Activated CD8-positive, alpha-beta memory T cell treated with anti-CD3 and anti-CD28 coated beads for 4 hours (primary cell): ENCODE data around the gene SLC16A3.

Experiments
- DNase-seq, 2 donors: peaks; one replicate each; pipeline ENCODE4 v3.0.0-alpha.2; 2020; ENCODE audit warnings: low read depth in 2 of 2

Gene SLC16A3

GRCh38 chr17:82236142-82236971 lies 7.5 kb downstream of the SLC16A3 start:
- peak in 1 of 2 donors; percentile 52 for DNase-seq

- DNase-seq, result no peak
Observed at GRCh38 chr17:82237083-82237745, 8.4 kb downstream of the SLC16A3 start.

DNA sequence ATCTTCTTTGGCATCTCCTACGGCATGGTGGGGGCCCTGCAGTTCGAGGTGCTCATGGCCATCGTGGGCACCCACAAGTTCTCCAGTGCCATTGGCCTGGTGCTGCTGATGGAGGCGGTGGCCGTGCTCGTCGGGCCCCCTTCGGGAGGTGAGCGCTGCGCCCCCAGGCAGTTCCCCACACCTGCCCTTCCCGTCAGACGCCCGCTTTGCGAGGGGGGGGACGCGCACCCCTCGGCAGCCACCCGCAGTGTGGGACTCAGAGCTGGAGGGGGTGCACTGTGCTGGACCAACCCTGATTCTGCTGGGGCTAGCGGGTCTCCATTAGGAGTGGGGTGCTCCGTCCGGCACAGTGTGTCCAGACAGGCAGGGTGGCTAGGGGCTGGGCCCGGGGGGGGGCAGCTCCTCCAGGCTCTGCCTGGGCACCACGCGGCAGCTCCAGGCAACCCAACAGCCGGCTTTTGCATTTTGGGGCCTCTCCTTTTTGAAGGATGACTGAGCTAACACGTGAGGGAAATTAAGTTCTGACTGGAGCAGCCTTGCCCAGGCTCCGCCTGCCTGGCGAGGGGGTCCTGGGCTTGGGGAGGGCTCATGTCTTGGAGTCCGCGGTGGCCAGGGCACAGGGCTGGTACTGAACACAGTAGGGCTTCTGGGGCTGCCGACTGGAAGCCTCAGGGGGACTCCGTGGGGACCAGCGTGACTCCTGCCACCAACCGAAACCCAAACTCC lies 9.1 kb downstream of the SLC16A3 start:
- no peak for DNase-seq

GRCh38 chr17:82238472-82239201 lies 9.8 kb downstream of the SLC16A3 start:
- peak in 1 of 2 donors; percentile 51 for DNase-seq

- DNase-seq, result no peak
Observed at GRCh38 chr17:82239401-82239925, 10.6 kb downstream of the SLC16A3 start.

DNA sequence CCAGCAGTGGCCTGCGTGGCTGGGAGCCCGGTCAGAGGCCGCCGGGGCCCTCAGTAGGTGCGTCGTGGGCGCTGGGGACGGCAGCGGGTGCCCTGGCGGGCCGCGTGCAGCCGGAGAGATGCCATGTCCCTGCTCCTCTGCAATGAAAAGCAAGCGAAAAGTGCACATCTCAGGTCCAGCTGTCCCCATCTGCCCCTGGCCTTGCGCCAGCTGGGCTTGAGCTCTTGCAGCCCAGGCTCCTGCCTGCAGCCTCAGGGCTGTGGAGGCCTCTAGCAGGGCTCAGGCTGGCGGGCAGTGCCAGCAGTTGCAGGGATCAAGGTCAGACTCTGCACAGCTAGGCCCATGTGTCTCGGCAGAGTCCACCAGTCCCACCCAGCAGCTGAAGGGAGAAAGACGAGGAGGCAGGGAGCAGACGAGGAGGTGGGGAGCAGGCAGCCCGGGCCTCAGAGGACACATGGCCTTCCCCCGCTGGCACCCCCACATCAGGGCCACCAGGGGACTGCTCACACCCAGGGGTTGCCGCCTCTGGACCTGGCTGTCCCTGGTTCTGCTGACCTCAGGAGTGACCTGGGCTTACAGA lies 11.2 kb downstream of the SLC16A3 start:
- DNase-seq, result no peak

DNA sequence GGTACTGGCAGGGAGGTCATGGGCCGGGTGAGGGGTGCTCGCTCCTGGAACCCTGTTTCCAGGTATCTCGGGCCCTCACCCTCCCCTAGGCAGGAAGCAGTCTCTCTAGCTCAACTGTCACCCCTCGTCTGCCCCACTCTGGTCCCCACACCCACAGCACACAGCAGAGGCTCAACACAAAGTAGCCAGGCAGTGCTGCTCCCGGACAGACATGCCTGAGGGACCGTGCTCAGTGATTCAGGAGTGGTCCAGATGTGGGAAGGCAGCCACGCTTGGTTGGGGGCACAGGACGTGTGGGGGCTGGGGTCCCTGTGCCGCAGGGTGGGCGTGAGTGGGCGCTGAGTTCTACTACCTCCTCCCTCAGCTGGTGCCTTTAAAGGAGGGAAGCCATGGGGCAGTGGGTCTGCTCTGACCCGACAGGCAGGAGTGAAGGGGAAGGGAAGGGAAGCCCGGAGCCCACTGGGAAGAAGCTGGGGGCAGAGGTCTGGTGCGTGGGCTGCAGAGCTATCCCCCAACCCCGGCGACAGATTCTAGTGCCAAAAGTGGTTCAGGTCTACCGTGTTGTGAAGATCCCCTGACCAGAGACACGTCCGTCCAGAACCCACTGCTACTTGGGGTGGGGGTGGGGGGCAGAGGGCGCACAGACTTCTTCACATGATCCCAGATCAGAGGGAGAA lies 11.8 kb downstream of the SLC16A3 start:
- DNase-seq, result no peak

- no peak for DNase-seq
Observed at GRCh38 chr17:82241183-82241925, 12.5 kb downstream of the SLC16A3 start.

GRCh38 chr17:82241926-82242697 lies 13.3 kb downstream of the SLC16A3 start:
- DNase-seq, result no peak

GRCh38 chr17:82242698-82242976 lies 13.8 kb downstream of the SLC16A3 start:
- no peak for DNase-seq

DNA sequence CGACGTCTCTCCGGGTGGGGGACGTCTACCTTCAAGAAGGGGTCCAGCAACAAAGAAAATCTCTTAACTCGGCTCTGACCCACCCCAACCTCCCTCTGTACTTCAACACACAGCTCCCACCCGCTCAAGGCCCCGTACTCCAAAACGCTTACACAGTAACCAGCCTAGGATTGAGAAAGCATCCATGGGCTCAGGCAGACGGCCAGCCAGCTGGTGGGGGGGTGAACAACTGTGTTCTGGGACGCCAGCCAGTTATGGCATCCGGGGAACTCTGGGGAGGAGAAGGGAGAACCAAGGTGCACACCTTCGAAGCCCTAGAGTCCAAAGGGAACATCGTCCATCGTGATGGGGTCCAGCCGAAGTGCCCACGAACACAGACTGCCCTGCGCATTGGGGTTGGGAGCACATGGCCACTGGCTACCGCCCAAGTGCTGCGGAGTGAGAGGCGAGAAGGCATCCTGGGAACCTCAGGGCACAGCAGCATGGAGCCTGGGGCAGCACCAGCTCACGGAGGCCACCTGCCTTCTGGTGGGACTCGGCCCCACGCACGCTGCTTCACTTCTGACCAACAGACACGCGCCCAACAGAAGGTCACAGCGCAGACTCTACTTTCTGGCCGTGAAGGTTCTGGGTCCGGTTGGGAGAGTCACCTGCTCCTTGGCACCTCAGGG lies 14.3 kb downstream of the SLC16A3 start:
- no peak for DNase-seq

DNA sequence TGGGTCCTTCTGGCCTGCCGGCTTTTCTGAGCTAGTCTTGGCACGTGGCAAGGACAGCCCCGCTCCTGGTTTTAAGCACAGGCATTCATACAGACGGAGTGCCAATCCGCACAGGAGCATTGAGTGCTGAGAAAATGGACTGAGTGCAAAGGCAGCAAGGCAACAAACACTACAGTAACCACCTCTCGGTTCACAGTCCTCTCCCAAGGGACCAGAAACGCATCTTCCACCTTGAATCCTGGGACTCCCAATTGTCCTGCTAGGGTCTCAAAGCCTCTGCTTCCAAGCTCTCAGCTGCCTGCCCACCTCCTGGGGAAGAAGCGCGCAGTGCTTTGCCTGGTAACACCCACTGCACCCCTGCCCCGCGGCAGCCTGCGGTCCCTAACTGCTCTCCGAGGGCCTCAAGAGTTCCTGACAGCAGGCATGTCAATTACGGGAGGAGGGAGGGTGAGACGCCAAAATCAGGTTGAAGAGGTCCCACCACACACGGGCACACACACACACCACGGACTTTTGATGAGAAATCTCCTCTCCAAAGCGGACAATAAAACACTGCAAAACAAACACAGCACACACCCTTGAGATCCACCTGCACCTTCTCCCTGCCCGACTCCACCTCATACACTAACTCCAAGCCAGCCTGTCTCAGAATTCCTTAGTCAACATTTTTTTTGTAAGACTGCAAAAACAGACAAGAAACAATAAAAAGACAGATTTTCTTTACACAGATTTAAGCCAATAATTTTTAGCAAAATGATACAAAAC lies 15.0 kb downstream of the SLC16A3 start:
- no peak for DNase-seq

DNA sequence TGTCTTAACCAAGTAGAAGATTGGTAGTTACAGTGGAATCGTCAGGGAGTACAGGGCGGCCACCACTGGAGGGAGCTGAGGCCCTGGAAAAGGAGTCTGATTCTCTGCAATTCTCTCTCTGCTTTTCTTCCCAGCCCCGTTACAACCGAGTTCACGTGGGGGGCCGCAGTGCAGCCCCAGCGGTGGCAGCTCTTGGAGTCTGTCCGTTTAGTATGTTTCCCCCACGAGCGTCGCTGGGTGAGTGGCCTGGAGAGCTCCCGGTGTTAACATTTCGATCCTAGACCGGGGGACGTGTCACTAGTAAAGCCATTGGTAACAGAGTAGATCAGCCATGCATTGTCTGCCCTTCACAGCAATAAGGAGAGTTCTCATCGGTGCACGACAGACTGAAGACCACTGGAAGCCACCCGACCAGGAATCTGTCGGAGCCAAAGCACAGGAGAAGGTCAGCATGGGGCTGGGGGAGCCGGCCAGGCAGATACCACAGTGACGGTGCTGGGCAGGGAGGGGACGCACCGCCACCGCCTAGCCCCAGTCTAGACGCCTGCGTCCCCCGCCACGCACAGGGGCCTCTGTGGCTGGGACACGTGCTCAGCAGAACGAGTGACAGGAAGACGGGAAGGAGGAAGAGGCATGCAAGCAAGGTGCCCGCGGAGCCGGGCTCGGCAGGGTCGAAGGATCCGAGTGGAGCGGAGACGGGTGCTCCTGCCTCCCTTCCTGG lies 15.7 kb downstream of the SLC16A3 start:
- no peak for DNase-seq

DNA sequence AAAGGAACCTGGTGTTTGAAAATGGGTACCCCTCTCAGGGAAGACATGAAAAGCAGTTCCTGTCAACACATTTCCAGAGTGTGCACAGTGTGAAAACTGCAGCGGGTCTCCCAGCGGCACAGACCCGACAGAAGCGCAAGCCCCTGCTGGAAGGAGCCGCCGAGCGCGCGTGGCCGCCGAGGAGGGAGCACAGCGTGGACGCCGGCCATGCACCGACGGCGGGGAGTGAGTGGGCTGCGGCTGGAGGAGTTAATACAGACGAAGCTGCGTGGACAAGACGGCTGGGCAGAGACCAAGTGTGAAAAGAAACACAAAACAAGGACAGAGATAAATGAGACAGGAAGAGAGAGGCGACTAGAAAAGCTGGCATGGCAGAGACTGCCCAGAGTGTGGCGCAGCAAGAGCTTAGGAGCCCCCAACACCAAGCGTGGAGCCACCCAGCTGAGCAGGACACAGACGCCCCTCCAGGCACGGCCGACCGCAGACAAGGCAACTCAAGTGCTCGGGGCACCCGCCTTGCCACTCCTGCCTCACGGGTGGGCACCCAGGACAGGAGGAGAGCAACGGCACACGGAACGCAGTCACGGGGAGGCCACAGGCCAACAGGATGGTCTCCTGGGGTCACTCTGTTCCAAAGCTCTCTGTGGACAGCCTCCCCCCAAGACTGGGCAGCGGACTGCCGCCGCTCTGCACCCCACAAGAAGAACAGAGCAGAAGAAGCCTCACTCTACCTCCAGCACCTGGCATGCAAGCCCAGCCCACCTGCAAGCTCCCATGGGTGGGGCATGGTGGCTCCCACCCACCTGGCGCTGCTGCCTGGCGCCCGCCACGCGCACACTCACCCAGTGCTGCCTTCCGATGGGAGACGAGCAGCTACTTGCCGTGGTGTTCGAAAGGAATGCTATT lies 16.5 kb downstream of the SLC16A3 start:
- DNase-seq, result no peak

- DNase-seq, result no peak
Observed at GRCh38 chr17:82246040-82246364, 17.2 kb downstream of the SLC16A3 start.

DNA sequence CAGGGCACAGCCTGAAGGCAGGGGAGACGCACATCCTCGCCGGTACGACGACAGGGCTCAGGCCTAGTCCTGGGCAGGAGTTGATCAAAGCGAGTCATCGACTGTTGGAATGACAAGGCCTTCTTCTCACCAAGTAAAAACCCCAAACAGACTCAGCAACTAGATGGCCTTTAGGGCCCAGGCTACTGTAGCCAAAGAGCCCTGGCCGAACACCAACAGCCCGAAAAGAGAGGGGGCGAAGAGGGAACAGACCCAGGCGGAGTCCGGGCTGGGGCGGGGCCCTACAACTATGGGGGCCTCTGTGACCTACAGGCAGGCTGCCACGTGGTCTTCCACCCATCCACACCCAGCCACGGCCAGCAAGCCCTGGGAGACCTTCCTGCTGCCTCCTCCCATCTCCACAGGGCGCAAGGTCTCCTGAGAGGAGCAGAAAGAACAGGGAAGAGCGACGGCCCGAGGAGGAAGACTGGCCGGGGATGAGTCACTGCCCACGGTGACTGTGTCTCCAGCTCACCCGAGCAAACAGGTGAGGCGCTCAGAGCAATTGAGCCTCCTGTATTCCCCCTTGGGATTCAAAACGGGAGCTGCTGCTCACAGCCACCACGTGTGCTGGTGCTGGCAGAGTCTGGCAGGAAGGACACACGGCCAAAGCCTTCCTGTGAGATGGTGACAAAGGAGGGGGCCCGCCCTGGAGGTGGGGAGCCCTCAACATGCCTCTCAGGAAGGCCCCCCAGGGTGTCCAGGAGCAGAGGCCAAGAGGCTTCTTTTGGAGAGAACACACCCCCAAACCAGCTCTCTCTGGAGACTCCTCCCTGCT lies 17.7 kb downstream of the SLC16A3 start:
- no peak for DNase-seq
